GM13977 (cell line): Measurements from ENCODE around the gene CHST8.

Source experiments
- DNase-seq: peaks from one replicate; pipeline ENCODE4 v3.0.0; 2012; ENCODE audit warnings: low spot score
- in situ Hi-C: fragments of 300-500 bp; cut with MboI; formaldehyde crosslinking; loops from one replicate; pipeline ENCODE4 v1.12.0; 2022; ENCODE audit warnings: low sequenced_read_pairs, low pct_unique_long_range_greater_than_20kb, mixed read lengths, inconsistent platforms; ENCODE audit not compliant: unreplicated experiment
- TF ChIP-seq, protein P1 (sequence below): IDR thresholded peaks from 2 replicates; pipeline ENCODE4 v1.5.1; 2012; ENCODE audit warnings: mild to moderate bottlenecking, control low read depth; ENCODE audit not compliant: insufficient read depth; ENCODE audit errors: extremely low read depth, missing control alignments

CHST8 gene

DNA sequence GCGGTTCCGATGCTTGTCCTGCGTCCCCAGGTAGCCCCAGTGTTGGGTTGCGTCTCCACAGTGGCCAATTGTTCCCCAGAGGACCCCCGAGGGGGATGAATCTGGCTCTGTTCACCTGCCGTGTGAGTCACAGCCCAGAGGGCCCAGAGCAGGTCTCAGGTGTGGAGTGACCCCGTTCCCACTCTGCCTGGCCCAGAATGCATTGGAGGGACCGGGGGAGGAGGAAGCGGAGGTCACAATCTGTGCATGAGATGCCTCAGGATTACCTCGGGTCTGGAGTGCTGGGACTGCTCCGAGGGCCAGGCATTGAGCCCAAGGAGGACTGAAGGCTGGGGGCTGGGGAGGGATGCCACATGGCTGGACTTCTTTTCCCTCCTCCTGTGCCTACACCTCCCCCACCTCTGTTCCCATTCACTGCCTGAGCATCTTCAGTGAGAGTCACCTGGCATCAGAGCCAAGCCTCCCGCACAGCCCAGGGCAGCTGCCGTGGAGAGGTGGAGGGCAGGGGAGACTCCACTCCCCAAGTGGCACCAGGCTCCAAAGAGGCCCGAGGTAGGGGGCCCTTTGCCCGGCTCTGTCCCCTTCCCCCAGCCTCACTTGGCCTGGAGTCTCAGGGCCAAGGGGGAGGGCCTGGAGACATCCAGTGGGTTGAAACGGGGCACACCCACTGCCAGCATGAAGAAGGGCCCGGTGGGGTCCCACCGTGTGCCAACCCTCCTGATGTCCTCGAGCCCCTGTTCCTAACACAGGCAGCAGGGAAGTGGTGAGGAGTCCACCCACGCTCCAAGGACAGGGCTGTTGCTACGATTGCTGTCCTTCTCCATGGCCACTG, 81.1 kb downstream of the CHST8 start:
- TF ChIP-seq, protein P1, sequence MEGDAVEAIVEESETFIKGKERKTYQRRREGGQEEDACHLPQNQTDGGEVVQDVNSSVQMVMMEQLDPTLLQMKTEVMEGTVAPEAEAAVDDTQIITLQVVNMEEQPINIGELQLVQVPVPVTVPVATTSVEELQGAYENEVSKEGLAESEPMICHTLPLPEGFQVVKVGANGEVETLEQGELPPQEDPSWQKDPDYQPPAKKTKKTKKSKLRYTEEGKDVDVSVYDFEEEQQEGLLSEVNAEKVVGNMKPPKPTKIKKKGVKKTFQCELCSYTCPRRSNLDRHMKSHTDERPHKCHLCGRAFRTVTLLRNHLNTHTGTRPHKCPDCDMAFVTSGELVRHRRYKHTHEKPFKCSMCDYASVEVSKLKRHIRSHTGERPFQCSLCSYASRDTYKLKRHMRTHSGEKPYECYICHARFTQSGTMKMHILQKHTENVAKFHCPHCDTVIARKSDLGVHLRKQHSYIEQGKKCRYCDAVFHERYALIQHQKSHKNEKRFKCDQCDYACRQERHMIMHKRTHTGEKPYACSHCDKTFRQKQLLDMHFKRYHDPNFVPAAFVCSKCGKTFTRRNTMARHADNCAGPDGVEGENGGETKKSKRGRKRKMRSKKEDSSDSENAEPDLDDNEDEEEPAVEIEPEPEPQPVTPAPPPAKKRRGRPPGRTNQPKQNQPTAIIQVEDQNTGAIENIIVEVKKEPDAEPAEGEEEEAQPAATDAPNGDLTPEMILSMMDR, result no peak
- DNase-seq, result no peak
- in situ Hi-C loops, result no loop called here

DNA sequence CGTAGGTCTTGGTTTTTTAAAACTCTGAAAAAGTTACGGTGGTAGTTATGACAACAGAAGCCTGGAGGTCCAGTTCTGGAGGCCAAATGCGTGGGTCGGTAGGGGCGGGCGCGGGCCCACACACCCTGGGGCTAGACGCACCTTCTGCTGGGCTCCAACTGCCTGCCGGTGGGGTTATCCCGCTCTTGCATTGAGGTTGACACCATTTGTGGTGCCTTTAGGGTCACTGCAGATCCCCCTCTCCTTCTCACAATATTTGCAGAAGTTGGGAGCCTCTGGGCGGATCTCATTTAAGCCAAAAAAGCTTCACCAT, 81.6 kb downstream of the CHST8 start:
- no peak for DNase-seq
- TF ChIP-seq, protein P1, result no peak
- in situ Hi-C loops, result no loop called here

DNA sequence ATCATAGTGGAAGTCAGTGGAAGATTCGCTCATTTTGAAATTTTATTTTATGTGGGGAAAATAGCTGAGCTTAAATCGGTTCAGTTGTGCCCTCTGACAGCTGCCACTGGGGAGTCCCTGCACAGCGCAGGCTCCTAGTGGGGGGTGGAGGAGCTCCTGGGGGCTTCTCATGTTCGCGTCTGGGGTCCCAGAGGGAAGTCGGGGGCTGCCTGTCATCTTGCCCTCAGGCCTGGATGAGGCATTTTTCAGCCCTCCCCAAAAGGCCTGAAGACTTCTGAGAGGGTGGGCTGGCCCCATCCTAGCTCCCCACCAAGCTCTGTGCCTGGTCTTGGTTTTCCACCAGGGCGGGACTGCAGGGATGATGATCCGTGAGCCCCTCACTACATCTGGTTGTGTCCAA, 82.1 kb downstream of the CHST8 start:
- no peak for DNase-seq
- in situ Hi-C loops, result no loop called here
- TF ChIP-seq, protein P1, result no peak

DNA sequence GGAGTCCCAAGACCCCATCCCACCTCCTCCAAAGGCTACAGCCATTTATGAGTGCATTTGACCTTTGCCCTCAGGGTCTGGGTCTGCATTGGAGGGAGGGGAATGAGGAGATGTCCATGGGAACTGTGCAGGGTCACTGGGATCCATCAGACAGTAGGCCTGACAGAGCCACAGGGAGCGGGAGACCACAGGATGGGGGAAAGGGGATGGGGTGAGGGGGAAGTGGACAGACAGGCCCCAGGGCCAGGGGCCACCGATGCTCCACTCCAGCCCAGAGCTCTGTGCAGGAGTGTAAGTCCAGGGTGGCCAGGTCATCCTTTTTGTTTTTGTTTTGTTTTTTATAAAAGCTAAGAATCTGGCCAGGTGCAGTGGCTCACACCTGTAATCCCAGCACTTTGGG, 82.5 kb downstream of the CHST8 start:
- DNase-seq, result no peak
- TF ChIP-seq, protein P1, result no peak
- in situ Hi-C loops, result no loop called here

DNA sequence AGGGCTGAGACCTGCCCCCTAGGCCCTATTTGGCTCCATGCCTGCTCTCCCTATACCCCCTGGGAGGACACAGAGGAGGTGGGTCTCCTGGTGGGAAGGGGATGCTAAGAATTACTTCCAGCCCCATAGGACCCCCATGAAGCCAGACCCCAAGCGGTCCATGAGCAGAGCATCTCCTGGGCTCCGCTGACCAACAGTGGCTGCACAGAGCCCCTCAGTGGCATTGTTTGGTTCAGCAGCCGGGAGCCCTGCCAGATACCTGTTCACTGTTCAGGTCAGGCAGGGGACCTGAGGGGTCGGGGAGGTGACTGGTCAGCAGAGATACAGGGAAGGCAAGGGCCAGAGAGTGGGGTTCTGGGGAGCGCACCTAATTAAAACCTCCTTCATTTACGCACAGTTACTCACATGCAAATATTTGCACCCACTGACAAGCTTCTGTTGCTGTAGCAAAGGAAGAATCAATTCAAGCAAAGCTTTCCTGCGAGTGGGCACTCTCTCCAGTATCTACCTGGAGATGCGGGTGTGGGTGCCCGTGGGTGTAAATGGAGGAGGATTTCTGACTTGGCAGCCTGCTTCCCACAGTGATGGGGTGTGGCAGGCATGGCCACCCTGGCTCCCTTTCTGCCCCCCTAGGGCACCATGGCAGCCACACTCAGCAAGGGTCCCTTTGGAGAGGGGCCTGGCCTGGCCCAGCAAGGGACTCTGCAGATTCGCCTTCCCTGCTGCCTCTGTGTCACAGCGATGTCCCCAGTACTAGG, 83.5 kb downstream of the CHST8 start:
- TF ChIP-seq, protein P1, result no peak
- DNase-seq, result no peak
- in situ Hi-C loops, result no loop called here

DNA sequence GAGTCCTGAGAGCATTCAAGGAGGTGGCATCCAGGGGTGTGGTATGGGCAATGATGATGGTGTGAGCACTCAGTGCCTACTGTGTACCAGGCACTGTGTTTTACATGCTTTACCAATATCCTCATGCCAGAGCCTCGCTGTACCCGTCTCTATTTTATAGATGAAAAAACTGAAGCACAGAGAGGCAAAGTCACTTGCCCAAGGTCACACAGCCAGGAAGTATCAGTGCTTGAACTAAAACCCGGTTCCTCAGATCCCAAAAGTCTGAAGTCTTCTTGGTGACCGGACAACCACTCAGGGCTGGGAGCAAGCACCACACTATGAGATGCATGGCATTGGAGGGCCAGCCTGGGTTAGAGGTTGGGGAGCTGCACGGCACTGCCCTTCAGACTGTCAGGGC, 84.1 kb downstream of the CHST8 start:
- in situ Hi-C loops, result no loop called here
- TF ChIP-seq, protein P1, result no peak
- DNase-seq, result no peak
